ENCODE results near the gene ANKS3.

DNA sequence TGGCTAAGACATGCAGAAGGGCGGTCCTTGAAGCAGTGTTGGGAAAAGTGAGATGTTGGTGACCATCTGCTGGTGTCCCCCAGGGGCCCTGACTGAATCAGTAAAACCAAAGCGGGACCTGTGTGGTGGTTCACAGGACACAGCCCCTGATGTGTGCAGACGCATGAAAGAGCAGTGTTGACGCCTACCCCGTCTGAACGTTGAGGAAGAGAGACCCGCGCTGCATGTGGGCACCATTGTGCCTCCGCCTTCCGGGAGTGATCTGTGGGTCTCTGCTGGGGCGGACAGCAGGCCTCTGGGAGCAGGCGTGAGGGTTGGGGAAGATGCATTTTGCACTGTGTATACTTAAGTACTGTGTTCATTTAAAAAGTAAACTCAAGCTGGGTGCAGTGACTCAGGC, 77.8 kb downstream of the ANKS3 start:
- TF ChIP-seq, protein P1, sequence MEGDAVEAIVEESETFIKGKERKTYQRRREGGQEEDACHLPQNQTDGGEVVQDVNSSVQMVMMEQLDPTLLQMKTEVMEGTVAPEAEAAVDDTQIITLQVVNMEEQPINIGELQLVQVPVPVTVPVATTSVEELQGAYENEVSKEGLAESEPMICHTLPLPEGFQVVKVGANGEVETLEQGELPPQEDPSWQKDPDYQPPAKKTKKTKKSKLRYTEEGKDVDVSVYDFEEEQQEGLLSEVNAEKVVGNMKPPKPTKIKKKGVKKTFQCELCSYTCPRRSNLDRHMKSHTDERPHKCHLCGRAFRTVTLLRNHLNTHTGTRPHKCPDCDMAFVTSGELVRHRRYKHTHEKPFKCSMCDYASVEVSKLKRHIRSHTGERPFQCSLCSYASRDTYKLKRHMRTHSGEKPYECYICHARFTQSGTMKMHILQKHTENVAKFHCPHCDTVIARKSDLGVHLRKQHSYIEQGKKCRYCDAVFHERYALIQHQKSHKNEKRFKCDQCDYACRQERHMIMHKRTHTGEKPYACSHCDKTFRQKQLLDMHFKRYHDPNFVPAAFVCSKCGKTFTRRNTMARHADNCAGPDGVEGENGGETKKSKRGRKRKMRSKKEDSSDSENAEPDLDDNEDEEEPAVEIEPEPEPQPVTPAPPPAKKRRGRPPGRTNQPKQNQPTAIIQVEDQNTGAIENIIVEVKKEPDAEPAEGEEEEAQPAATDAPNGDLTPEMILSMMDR (IDR thresholded peaks at IDR 0.05; ENCODE audit: borderline replicate concordance, extremely low read depth, low read length, poor library complexity, severe bottlenecking) = no peak
- TF ChIP-seq EZH2 (IDR thresholded peaks at IDR 0.05; ENCODE audit: borderline replicate concordance, low read depth, low read length, severe bottlenecking) = no peak

All from DND-41 (cell line).